Measurements from ENCODE around the gene PLEKHJ1.

Gene PLEKHJ1

GRCh38 chr19:2247433-2248101 lies 11.4 kb upstream of the PLEKHJ1 start:
- TF ChIP-seq CTCF (IDR thresholded peaks at IDR 0.05; ENCODE audit: low read depth, low read length), result no peak
- H3K4me3 ChIP-seq (replicated peaks in 1 of 2; ENCODE audit: low read depth in 2 of 2, low read length in 2 of 2), result no peak overlapping the region
- no peak for DNase-seq (ENCODE audit: low read depth in 2 of 2)

GRCh38 chr19:2246801-2247361 lies 10.8 kb upstream of the PLEKHJ1 start:
- H3K4me3 ChIP-seq (replicated peaks in 1 of 2; ENCODE audit: low read depth in 2 of 2, low read length in 2 of 2), result no peak overlapping the region
- no peak for TF ChIP-seq CTCF (IDR thresholded peaks at IDR 0.05; ENCODE audit: low read depth, low read length)
- DNase-seq (ENCODE audit: low read depth in 2 of 2), result peak; percentile 72 to 74

GRCh38 chr19:2246014-2246620 lies 10.0 kb upstream of the PLEKHJ1 start:
- TF ChIP-seq CTCF (IDR thresholded peaks at IDR 0.05; ENCODE audit: low read depth, low read length), result no peak
- no peak for DNase-seq (ENCODE audit: low read depth in 2 of 2)
- no peak overlapping the region for H3K4me3 ChIP-seq (replicated peaks in 1 of 2; ENCODE audit: low read depth in 2 of 2, low read length in 2 of 2)

- TF ChIP-seq CTCF (IDR thresholded peaks at IDR 0.05; ENCODE audit: low read depth, low read length), result no peak
- no peak overlapping the region for H3K4me3 ChIP-seq (replicated peaks in 1 of 2; ENCODE audit: low read depth in 2 of 2, low read length in 2 of 2)
- DNase-seq (ENCODE audit: low read depth in 2 of 2), result no peak
Observed at GRCh38 chr19:2245273-2245672, 9.1 kb upstream of the PLEKHJ1 start.

GRCh38 chr19:2244486-2244885 lies 8.4 kb upstream of the PLEKHJ1 start:
- no peak for DNase-seq (ENCODE audit: low read depth in 2 of 2)
- no peak for TF ChIP-seq CTCF (IDR thresholded peaks at IDR 0.05; ENCODE audit: low read depth, low read length)
- no peak overlapping the region for H3K4me3 ChIP-seq (replicated peaks in 1 of 2; ENCODE audit: low read depth in 2 of 2, low read length in 2 of 2)

- DNase-seq (ENCODE audit: low read depth in 2 of 2), result no peak
- TF ChIP-seq CTCF (IDR thresholded peaks at IDR 0.05; ENCODE audit: low read depth, low read length), result no peak
Observed at GRCh38 chr19:2244125-2244411, 7.9 kb upstream of the PLEKHJ1 start.

More at GRCh38 chr19:2244125-2244411, 7.9 kb upstream of the PLEKHJ1 start:
- H3K4me3 ChIP-seq (replicated peaks in 1 of 2; ENCODE audit: low read depth in 2 of 2, low read length in 2 of 2), result no peak overlapping the region
